PFSK-1 (cell line): Measurements from ENCODE around the gene SEC14L1. TPM values are rescaled to one million over a fixed set of nuclear protein-coding genes. Genes with fewer than 3 reads are reported as not detected.

Experiments used
- FOXP2 ChIP-seq: optimal IDR thresholded peaks from 2 replicates; pipeline ENCODE3; 2011; ENCODE audit warnings: borderline replicate concordance, control low read depth, inconsistent platforms; ENCODE audit not compliant: insufficient read depth; ENCODE audit errors: extremely low read length, extremely low read depth
- POLR2AphosphoS5 ChIP-seq: IDR thresholded peaks from 2 replicates; pipeline ENCODE4 v1.6.1; 2012; ENCODE audit warnings: low read depth, mild to moderate bottlenecking, control low read depth, low read length, moderate library complexity
- REST ChIP-seq, 2 experiments: IDR thresholded peaks; 2 replicates each; pipeline versions ENCODE4 v1.6.1 to v1.8.0; 2011 to 2012; ENCODE audit warnings: low read depth in 2 of 2, low read length in 2 of 2, control low read depth in 1 of 2, inconsistent platforms in 1 of 2, mild to moderate bottlenecking in 1 of 2, moderate library complexity in 1 of 2; ENCODE audit not compliant: insufficient read depth in 1 of 2
- SIN3A ChIP-seq: IDR thresholded peaks from 2 replicates; pipeline ENCODE4 v1.6.1; 2012; ENCODE audit warnings: mild to moderate bottlenecking, low read length, moderate library complexity, borderline replicate concordance; ENCODE audit not compliant: insufficient read depth
- TAF1 ChIP-seq: IDR thresholded peaks from 2 replicates; pipeline ENCODE4 v1.6.1; 2012; ENCODE audit warnings: low read length, control low read depth, borderline replicate concordance; ENCODE audit not compliant: insufficient read depth
- polyA plus RNA-seq: library from polyadenylated mRNA; unstranded; fragments of >200 nt; gene quantifications from one replicate; pipeline ENCODE4 v1.2.1, GENCODE V29; 2012; ENCODE audit warnings: low read depth, missing spikeins; ENCODE audit not compliant: insufficient read length

SEC14L1 gene
- 43.4 TPM for polyA plus RNA-seq

- 0 out of 2 replicates have a peak, but pooled peaks have one; percentile 32 for TF ChIP-seq SIN3A
- TF ChIP-seq REST (IDR thresholded peaks at IDR 0.05; ENCODE audit: insufficient read depth in 1 of 2, low read depth in 2 of 2, low read length in 2 of 2): no peak
Measured at GRCh38 chr17:77140878-77141767, at the start of gene SEC14L1. Gene SEC14L1, plus strand, starts transcription at chr17:77140969. Its CDS starts 2,628 bp downstream, at chr17:77143597.

- TF ChIP-seq SIN3A (no peak), REST (IDR thresholded peaks at IDR 0.05; ENCODE audit: insufficient read depth in 1 of 2, low read depth in 2 of 2, low read length in 2 of 2) (no peak), TAF1 (no peak), FOXP2 (no peak), POLR2AphosphoS5 (no peak)
Measured at GRCh38 chr17:77092025-77092424, 48.7 kb upstream of the SEC14L1 start.

GRCh38 chr17:77095461-77095860, 45.3 kb upstream of the SEC14L1 start:
- no peak for TF ChIP-seq FOXP2
- no peak for TF ChIP-seq POLR2AphosphoS5
- no peak for TF ChIP-seq TAF1
- TF ChIP-seq REST (IDR thresholded peaks at IDR 0.05; ENCODE audit: insufficient read depth in 1 of 2, low read depth in 2 of 2, low read length in 2 of 2): no peak
- no peak for TF ChIP-seq SIN3A

- TF ChIP-seq REST (IDR thresholded peaks at IDR 0.05; ENCODE audit: insufficient read depth in 1 of 2, low read depth in 2 of 2, low read length in 2 of 2) (no peak), FOXP2 (no peak), POLR2AphosphoS5 (no peak), TAF1 (no peak)
Measured at GRCh38 chr17:77096570-77097214, 44.1 kb upstream of the SEC14L1 start.
